ENCODE measurements around the gene PKD1.
"Not testable (repeated sequence)": the region's sequence is repeated elsewhere in the genome, so short reads cannot be mapped to it uniquely, and the experiment has no call there.

DNA sequence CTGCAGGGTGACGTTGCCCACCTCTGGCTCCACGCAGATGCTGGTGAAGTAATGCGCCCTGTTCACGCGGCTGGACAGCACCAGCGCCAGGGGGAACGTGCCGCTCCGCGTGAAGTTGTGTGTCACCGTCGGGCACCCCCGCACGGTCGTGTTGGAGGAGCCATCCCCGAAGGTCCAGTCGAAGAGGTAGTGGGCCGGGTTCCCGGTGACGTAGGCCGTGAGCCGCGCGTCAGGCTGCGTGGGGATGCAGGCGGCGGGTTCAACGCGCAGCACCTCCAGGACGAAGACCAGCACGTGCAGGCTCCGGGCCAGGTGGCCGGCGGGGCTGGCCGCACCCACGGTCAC lies 24.7 kb downstream of the PKD1 start:
- TF ChIP-seq POLR2A (IDR thresholded peaks at IDR 0.05), result not testable (repeated sequence)
- TF ChIP-seq, protein P1, sequence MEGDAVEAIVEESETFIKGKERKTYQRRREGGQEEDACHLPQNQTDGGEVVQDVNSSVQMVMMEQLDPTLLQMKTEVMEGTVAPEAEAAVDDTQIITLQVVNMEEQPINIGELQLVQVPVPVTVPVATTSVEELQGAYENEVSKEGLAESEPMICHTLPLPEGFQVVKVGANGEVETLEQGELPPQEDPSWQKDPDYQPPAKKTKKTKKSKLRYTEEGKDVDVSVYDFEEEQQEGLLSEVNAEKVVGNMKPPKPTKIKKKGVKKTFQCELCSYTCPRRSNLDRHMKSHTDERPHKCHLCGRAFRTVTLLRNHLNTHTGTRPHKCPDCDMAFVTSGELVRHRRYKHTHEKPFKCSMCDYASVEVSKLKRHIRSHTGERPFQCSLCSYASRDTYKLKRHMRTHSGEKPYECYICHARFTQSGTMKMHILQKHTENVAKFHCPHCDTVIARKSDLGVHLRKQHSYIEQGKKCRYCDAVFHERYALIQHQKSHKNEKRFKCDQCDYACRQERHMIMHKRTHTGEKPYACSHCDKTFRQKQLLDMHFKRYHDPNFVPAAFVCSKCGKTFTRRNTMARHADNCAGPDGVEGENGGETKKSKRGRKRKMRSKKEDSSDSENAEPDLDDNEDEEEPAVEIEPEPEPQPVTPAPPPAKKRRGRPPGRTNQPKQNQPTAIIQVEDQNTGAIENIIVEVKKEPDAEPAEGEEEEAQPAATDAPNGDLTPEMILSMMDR (IDR thresholded peaks at IDR 0.05), result not testable (repeated sequence)
